Measurements from ENCODE around the gene BCORL1. TPM values are rescaled to one million over a fixed set of nuclear protein-coding genes. Genes with fewer than 3 reads are reported as not detected.

Gene BCORL1
- polyA plus RNA-seq, 3 donors from 2014 or later = 0.59 to 2.8 TPM; not detected in 1

- Mint-ChIP-seq H3K4me1 (no peaks in the 10 kb centered on the region), H3K36me3 (peaks cover 0 to 7% (median 0%) of the 10 kb centered on the region in 3 donors), H3K27ac (no peak overlapping the region), H3K9me3 (no peaks in the 10 kb centered on the region), H3K4me3 (no peak overlapping the region), H3K27me3 (ENCODE audit: low read depth in 3 of 3) (peaks cover 0 to 4% (median 0%) of the 10 kb centered on the region in 3 donors)
- DNase-seq = no peak
These were observed 50.1 kb downstream of the BCORL1 start for GRCh38 chrX:130032552-130032951.

- Mint-ChIP-seq H3K4me3 (no peak overlapping the region), H3K36me3 (peaks cover 0 to 4% (median 0%) of the 10 kb centered on the region in 3 donors), H3K9me3 (no peaks in the 10 kb centered on the region), H3K4me1 (no peaks in the 10 kb centered on the region), H3K27ac (no peak overlapping the region), H3K27me3 (ENCODE audit: low read depth in 3 of 3) (peaks cover 0 to 4% (median 2%) of the 10 kb centered on the region in 3 donors)
- DNase-seq = no peak
These were observed 51.7 kb downstream of the BCORL1 start for GRCh38 chrX:130034178-130034577.

- Mint-ChIP-seq H3K4me3 (no peak overlapping the region), H3K27ac (no peak overlapping the region), H3K4me1 (no peaks in the 10 kb centered on the region), H3K36me3 (peaks cover 0 to 2% (median 0%) of the 10 kb centered on the region in 3 donors), H3K27me3 (ENCODE audit: low read depth in 3 of 3) (peaks cover 0 to 3% (median 1%) of the 10 kb centered on the region in 3 donors), H3K9me3 (no peaks in the 10 kb centered on the region)
- DNase-seq = no peak
These were observed 57.4 kb downstream of the BCORL1 start for GRCh38 chrX:130039847-130040246.

- no peak for DNase-seq
- Mint-ChIP-seq H3K36me3 (peaks cover 3 to 19% (median 4%) of the 10 kb centered on the region in 3 donors), H3K27ac (no peak overlapping the region), H3K9me3 (no peaks in the 10 kb centered on the region), H3K4me3 (no peak overlapping the region), H3K27me3 (ENCODE audit: low read depth in 3 of 3) (peaks cover 0 to 2% (median 1%) of the 10 kb centered on the region in 3 donors), H3K4me1 (no peaks in the 10 kb centered on the region)
These were observed 65.0 kb downstream of the BCORL1 start for GRCh38 chrX:130047416-130047815.

GRCh38 chrX:130048686-130049222 lies 66.3 kb downstream of the BCORL1 start:
- Mint-ChIP-seq H3K36me3 (peaks cover 3 to 19% (median 4%) of the 10 kb centered on the region in 3 donors), H3K4me3 (no peak overlapping the region), H3K27me3 (ENCODE audit: low read depth in 3 of 3) (peaks cover 0 to 2% (median 0%) of the 10 kb centered on the region in 3 donors), H3K4me1 (no peaks in the 10 kb centered on the region), H3K27ac (no peak overlapping the region), H3K9me3 (no peaks in the 10 kb centered on the region)
- DNase-seq = no peak

GRCh38 chrX:130049821-130050220 lies 67.4 kb downstream of the BCORL1 start:
- no peak overlapping the region for H3K27ac Mint-ChIP-seq
- DNase-seq = no peak
- H3K4me1 Mint-ChIP-seq = no peaks in the 10 kb centered on the region
- no peak overlapping the region for H3K4me3 Mint-ChIP-seq
- H3K9me3 Mint-ChIP-seq = no peaks in the 10 kb centered on the region
- H3K27me3 Mint-ChIP-seq (ENCODE audit: low read depth in 3 of 3) = peaks cover 0 to 2% (median 0%) of the 10 kb centered on the region in 3 donors
- peaks cover 3 to 17% (median 4%) of the 10 kb centered on the region in 3 donors for H3K36me3 Mint-ChIP-seq

- H3K9me3 Mint-ChIP-seq = no peaks in the 10 kb centered on the region
- H3K4me1 Mint-ChIP-seq = no peaks in the 10 kb centered on the region
- H3K36me3 Mint-ChIP-seq = peaks cover 3 to 12% (median 4%) of the 10 kb centered on the region in 3 donors
- H3K27me3 Mint-ChIP-seq (ENCODE audit: low read depth in 3 of 3) = peaks cover 0 to 2% (median 0%) of the 10 kb centered on the region in 3 donors
- H3K4me3 Mint-ChIP-seq = no peak overlapping the region
- H3K27ac Mint-ChIP-seq = no peak overlapping the region
- no peak for DNase-seq
These were observed 68.9 kb downstream of the BCORL1 start for GRCh38 chrX:130051176-130051845.

- DNase-seq = no peak
- Mint-ChIP-seq H3K4me1 (no peaks in the 10 kb centered on the region), H3K9me3 (no peaks in the 10 kb centered on the region), H3K36me3 (peaks cover 3 to 8% (median 4%) of the 10 kb centered on the region in 3 donors), H3K4me3 (no peak overlapping the region), H3K27me3 (ENCODE audit: low read depth in 3 of 3) (peaks cover 0 to 3% (median 2%) of the 10 kb centered on the region in 3 donors), H3K27ac (no peak overlapping the region)
These were observed 70.8 kb downstream of the BCORL1 start for GRCh38 chrX:130053236-130053635.

- peaks cover 0 to 4% (median 3%) of the 10 kb centered on the region in 3 donors for H3K36me3 Mint-ChIP-seq
- no peak for DNase-seq
- H3K27me3 Mint-ChIP-seq (ENCODE audit: low read depth in 3 of 3) = peaks cover 0 to 3% (median 2%) of the 10 kb centered on the region in 3 donors
- H3K27ac Mint-ChIP-seq = no peak overlapping the region
- H3K4me1 Mint-ChIP-seq = peaks cover 3 to 5% of the 10 kb centered on the region in 2 donors
- no peaks in the 10 kb centered on the region for H3K9me3 Mint-ChIP-seq
- no peak overlapping the region for H3K4me3 Mint-ChIP-seq
These were observed 72.7 kb downstream of the BCORL1 start for GRCh38 chrX:130055103-130055502.

GRCh38 chrX:130055899-130056298 lies 73.5 kb downstream of the BCORL1 start:
- Mint-ChIP-seq H3K27ac (no peak overlapping the region), H3K4me1 (peaks cover 7 to 9% of the 10 kb centered on the region in 2 donors), H3K9me3 (no peaks in the 10 kb centered on the region), H3K27me3 (ENCODE audit: low read depth in 3 of 3) (peaks cover 0 to 3% (median 2%) of the 10 kb centered on the region in 3 donors), H3K4me3 (no peak overlapping the region), H3K36me3 (peaks cover 0 to 3% (median 0%) of the 10 kb centered on the region in 3 donors)
- DNase-seq = no peak

- H3K36me3 Mint-ChIP-seq = peaks cover 0 to 2% (median 0%) of the 10 kb centered on the region in 3 donors
- H3K9me3 Mint-ChIP-seq = no peaks in the 10 kb centered on the region
- no peak overlapping the region for H3K27ac Mint-ChIP-seq
- H3K4me3 Mint-ChIP-seq = no peak overlapping the region
- H3K4me1 Mint-ChIP-seq = peaks cover 10 to 12% of the 10 kb centered on the region in 2 donors
- H3K27me3 Mint-ChIP-seq (ENCODE audit: low read depth in 3 of 3) = peaks cover 0 to 3% (median 3%) of the 10 kb centered on the region in 3 donors
- no peak for DNase-seq
These were observed 74.8 kb downstream of the BCORL1 start for GRCh38 chrX:130057209-130057608.

GRCh38 chrX:130058652-130059051 lies 76.2 kb downstream of the BCORL1 start:
- Mint-ChIP-seq H3K27ac (peak overlapping the region in 3 of 6 donors; percentile 7 to 57 (median 43)), H3K9me3 (no peaks in the 10 kb centered on the region), H3K4me3 (no peak overlapping the region), H3K4me1 (peaks cover 10 to 12% of the 10 kb centered on the region in 2 donors), H3K27me3 (ENCODE audit: low read depth in 3 of 3) (peaks cover 0 to 3% (median 3%) of the 10 kb centered on the region in 3 donors), H3K36me3 (no peaks in the 10 kb centered on the region)
- no peak for DNase-seq

GRCh38 chrX:130060122-130061069 lies 78.0 kb downstream of the BCORL1 start:
- no peaks in the 10 kb centered on the region for H3K9me3 Mint-ChIP-seq
- H3K36me3 Mint-ChIP-seq = peaks cover 4 to 7% (median 6%) of the 10 kb centered on the region in 3 donors
- peak overlapping the region in 3 of 6 donors; percentile 17 to 87 (median 45) for H3K27ac Mint-ChIP-seq
- H3K4me1 Mint-ChIP-seq = peaks cover 10 to 12% of the 10 kb centered on the region in 2 donors
- peak overlapping the region; percentile 72 to 84 (median 79) for H3K4me3 Mint-ChIP-seq
- H3K27me3 Mint-ChIP-seq (ENCODE audit: low read depth in 3 of 3) = peaks cover 0 to 3% (median 3%) of the 10 kb centered on the region in 3 donors
- DNase-seq = peak; percentile 78 to 82 (median 80)
